Astrocyte (in vitro differentiated cells and primary cell): ENCODE measurements around the gene CHN2. TPM values are rescaled to one million over a fixed set of nuclear protein-coding genes. Genes with fewer than 3 reads are reported as not detected.

ENCODE experiments used
- DNase-seq: peaks from one replicate; pipeline ENCODE4 v3.0.0-alpha.2; 2010; ENCODE audit warnings: low read depth
- FAIRE-seq: peaks from 2 replicates; lab custom pipeline; 2011; peaks lifted over from hg19 to GRCh38; lab: Jason Lieb, UNC
- H2AFZ ChIP-seq: 2 replicates; pipeline ENCODE4 v1.6.0; 2012; ENCODE audit warnings: low read depth, low read length, inconsistent platforms
- H3K27ac ChIP-seq: 2 replicates; pipeline ENCODE4 v1.5.1; 2011; ENCODE audit warnings: low read depth, low read length, inconsistent platforms
- H3K27me3 ChIP-seq: 2 replicates; pipeline ENCODE4 v1.6.0; 2011; ENCODE audit warnings: low read length, inconsistent platforms; ENCODE audit not compliant: insufficient read depth
- H3K36me3 ChIP-seq: 2 replicates; pipeline ENCODE4 v1.5.1; 2011; ENCODE audit warnings: low read length, inconsistent platforms; ENCODE audit not compliant: insufficient read depth
- H3K4me1 ChIP-seq: 2 replicates; pipeline ENCODE4 v1.5.1; 2011; ENCODE audit warnings: low read length, inconsistent platforms; ENCODE audit not compliant: insufficient read depth
- H3K4me2 ChIP-seq: 2 replicates; pipeline ENCODE4 v1.6.0; 2012; ENCODE audit warnings: low read length, inconsistent platforms
- H3K4me3 ChIP-seq: 2 replicates; pipeline ENCODE4 v1.5.1; 2011; ENCODE audit warnings: low read depth, mild to moderate bottlenecking, low read length, inconsistent platforms; ENCODE audit not compliant: insufficient read depth
- H3K79me2 ChIP-seq: 2 replicates; pipeline ENCODE4 v1.6.0; 2012; ENCODE audit warnings: mild to moderate bottlenecking, low read length, inconsistent platforms; ENCODE audit not compliant: insufficient read depth
- H3K9ac ChIP-seq: 2 replicates; pipeline ENCODE4 v1.6.0; 2012; ENCODE audit warnings: mild to moderate bottlenecking, low read length, inconsistent platforms
- H3K9me3 ChIP-seq: 2 replicates; pipeline ENCODE4 v1.5.1; 2012; ENCODE audit warnings: low read depth, mild to moderate bottlenecking, low read length, inconsistent platforms; ENCODE audit not compliant: insufficient read depth
- H4K20me1 ChIP-seq: 2 replicates; pipeline ENCODE4 v1.6.0; 2012; ENCODE audit warnings: low read length, inconsistent platforms; ENCODE audit not compliant: insufficient read depth
- H3K27ac Mint-ChIP-seq: one replicate; pipeline ENCODE4 v1.8.0; 2021; ENCODE audit warnings: mild to moderate bottlenecking, mixed read lengths; ENCODE audit not compliant: unreplicated experiment
- H3K27me3 Mint-ChIP-seq: one replicate; pipeline ENCODE4 v1.8.0; 2021; ENCODE audit warnings: low read depth, mixed read lengths; ENCODE audit not compliant: unreplicated experiment
- H3K36me3 Mint-ChIP-seq: one replicate; pipeline ENCODE4 v1.8.0; 2021; ENCODE audit warnings: low read depth, mixed read lengths; ENCODE audit not compliant: unreplicated experiment
- H3K4me1 Mint-ChIP-seq: one replicate; pipeline ENCODE4 v1.8.0; 2021; ENCODE audit warnings: low read depth, mixed read lengths; ENCODE audit not compliant: unreplicated experiment
- H3K4me3 Mint-ChIP-seq: one replicate; pipeline ENCODE4 v1.8.0; 2021; ENCODE audit warnings: mild to moderate bottlenecking, moderate library complexity, mixed read lengths; ENCODE audit not compliant: unreplicated experiment
- H3K9me3 Mint-ChIP-seq: one replicate; pipeline ENCODE4 v1.8.0; 2021; ENCODE audit warnings: mild to moderate bottlenecking, mixed read lengths; ENCODE audit not compliant: unreplicated experiment
- EZH2 ChIP-seq: IDR thresholded peaks from 2 replicates; pipeline ENCODE4 v1.6.1; 2012; ENCODE audit warnings: mild to moderate bottlenecking, low read length, inconsistent platforms; ENCODE audit not compliant: insufficient read depth
- total RNA-seq: library from RNA; stranded (reverse); gene quantifications from 2 replicates; pipeline ENCODE4 v1.2.1, GENCODE V29; 2021
- TF ChIP-seq, protein P1 (sequence below): IDR thresholded peaks from 2 replicates; pipeline ENCODE4 v1.5.1; 2011; ENCODE audit warnings: low read depth, mild to moderate bottlenecking, inconsistent platforms, low read length, moderate library complexity; ENCODE audit not compliant: insufficient read depth

CHN2 gene
- total RNA-seq, 1 donor from 2014 or later = 2.5 TPM

DNA sequence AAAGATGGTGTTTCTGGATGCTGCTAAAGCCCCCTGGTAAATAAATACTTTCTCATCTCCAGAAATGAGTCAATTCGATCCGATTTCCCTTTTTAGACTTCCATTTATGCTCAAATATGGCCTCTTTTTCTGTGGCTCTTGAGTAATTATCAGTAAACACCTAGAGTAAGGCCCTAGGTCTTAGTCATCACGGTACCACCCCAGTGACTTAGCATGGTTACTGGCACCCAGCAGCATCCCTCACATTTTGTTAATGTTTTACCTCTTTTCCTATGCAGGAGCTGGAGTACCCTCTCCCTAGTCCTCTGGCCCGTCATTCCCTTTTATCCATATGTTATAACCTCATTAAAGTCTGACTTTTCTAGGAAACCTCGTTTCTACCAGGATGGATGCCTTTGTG is 19.5 kb downstream of the CHN2 start:
- Histone ChIP-seq H3K4me3 (no peak overlapping the region), H3K27ac (no peak overlapping the region), H3K4me1 (no peaks in the 10 kb centered on the region), H3K27me3 (peaks cover 2% of the 10 kb centered on the region), H3K4me2 (no peak overlapping the region), H4K20me1 (no peaks in the 10 kb centered on the region), H3K36me3 (no peaks in the 10 kb centered on the region), H3K9ac (no peak overlapping the region), H2AFZ (no peak overlapping the region), H3K79me2 (no peaks in the 10 kb centered on the region), H3K9me3 (no peaks in the 10 kb centered on the region)
- H3K27ac Mint-ChIP-seq = no peak overlapping the region
- no peak for DNase-seq
- no peaks in the 10 kb centered on the region for H3K4me1 Mint-ChIP-seq
- H3K9me3 Mint-ChIP-seq = no peaks in the 10 kb centered on the region
- no peak overlapping the region for H3K4me3 Mint-ChIP-seq
- TF ChIP-seq EZH2 = no peak
- TF ChIP-seq, protein P1, sequence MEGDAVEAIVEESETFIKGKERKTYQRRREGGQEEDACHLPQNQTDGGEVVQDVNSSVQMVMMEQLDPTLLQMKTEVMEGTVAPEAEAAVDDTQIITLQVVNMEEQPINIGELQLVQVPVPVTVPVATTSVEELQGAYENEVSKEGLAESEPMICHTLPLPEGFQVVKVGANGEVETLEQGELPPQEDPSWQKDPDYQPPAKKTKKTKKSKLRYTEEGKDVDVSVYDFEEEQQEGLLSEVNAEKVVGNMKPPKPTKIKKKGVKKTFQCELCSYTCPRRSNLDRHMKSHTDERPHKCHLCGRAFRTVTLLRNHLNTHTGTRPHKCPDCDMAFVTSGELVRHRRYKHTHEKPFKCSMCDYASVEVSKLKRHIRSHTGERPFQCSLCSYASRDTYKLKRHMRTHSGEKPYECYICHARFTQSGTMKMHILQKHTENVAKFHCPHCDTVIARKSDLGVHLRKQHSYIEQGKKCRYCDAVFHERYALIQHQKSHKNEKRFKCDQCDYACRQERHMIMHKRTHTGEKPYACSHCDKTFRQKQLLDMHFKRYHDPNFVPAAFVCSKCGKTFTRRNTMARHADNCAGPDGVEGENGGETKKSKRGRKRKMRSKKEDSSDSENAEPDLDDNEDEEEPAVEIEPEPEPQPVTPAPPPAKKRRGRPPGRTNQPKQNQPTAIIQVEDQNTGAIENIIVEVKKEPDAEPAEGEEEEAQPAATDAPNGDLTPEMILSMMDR = no peak
- FAIRE-seq = no peak
- H3K36me3 Mint-ChIP-seq = no peaks in the 10 kb centered on the region
- H3K27me3 Mint-ChIP-seq = peaks cover 3% of the 10 kb centered on the region

DNA sequence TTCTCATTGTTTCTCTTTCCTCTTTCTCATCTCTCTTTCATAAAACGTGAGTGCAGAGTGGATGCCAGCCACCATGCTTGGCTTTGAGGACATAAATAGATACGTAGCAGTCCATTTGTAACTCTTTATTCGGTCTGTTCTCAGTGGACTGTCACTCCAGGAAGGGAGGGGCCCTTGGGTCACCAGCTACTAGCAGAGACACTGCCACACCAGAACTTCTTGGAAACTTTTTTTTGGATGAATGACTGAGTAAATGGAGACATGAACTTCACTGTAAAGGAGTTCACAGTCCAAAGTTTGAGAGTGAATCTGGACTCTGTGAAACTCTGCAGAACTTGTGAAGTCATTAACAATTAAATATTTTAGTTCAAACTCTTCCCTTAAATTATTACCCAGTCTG is 20.2 kb downstream of the CHN2 start:
- no peak overlapping the region for H3K27ac Mint-ChIP-seq
- Histone ChIP-seq H4K20me1 (no peaks in the 10 kb centered on the region), H2AFZ (no peak overlapping the region), H3K27ac (no peak overlapping the region), H3K4me1 (no peaks in the 10 kb centered on the region), H3K9me3 (no peaks in the 10 kb centered on the region), H3K4me3 (no peak overlapping the region), H3K4me2 (no peak overlapping the region), H3K27me3 (peaks cover 2% of the 10 kb centered on the region), H3K9ac (no peak overlapping the region), H3K79me2 (no peaks in the 10 kb centered on the region), H3K36me3 (no peaks in the 10 kb centered on the region)
- H3K4me1 Mint-ChIP-seq = no peaks in the 10 kb centered on the region
- no peak overlapping the region for H3K4me3 Mint-ChIP-seq
- TF ChIP-seq EZH2 = no peak
- TF ChIP-seq, protein P1 = no peak
- DNase-seq = no peak
- no peaks in the 10 kb centered on the region for H3K36me3 Mint-ChIP-seq
- no peaks in the 10 kb centered on the region for H3K9me3 Mint-ChIP-seq
- no peak for FAIRE-seq
- peaks cover 3% of the 10 kb centered on the region for H3K27me3 Mint-ChIP-seq

DNA sequence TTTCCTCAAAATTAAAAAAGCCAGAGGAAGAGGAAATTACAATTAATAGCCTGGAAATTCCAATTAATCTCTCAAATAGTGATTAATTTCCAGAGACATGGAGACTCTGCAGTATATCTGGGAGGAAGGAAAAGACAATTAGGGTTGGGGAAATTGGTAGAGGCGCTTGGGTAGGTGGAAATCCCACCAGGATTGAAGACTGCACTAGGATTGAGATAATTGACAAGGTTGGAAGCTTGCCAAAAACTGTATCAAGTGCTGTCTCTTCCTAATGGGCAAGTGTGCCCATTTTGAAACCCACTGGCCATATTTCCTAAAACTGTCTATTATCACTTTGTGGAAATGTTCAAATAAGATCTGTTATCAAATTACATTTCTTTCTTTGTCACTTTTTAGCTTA is 21.6 kb downstream of the CHN2 start:
- Histone ChIP-seq H3K79me2 (no peaks in the 10 kb centered on the region), H3K4me3 (no peak overlapping the region), H4K20me1 (no peaks in the 10 kb centered on the region), H3K27ac (no peak overlapping the region), H2AFZ (no peak overlapping the region), H3K9ac (no peak overlapping the region), H3K4me1 (no peaks in the 10 kb centered on the region), H3K9me3 (no peaks in the 10 kb centered on the region), H3K4me2 (no peak overlapping the region), H3K36me3 (no peaks in the 10 kb centered on the region), H3K27me3 (peaks cover 2% of the 10 kb centered on the region)
- no peak for DNase-seq
- no peak overlapping the region for H3K4me3 Mint-ChIP-seq
- H3K9me3 Mint-ChIP-seq = peaks cover 1% of the 10 kb centered on the region
- peaks cover 3% of the 10 kb centered on the region for H3K27me3 Mint-ChIP-seq
- TF ChIP-seq, protein P1 = no peak
- TF ChIP-seq EZH2 = no peak
- H3K27ac Mint-ChIP-seq = no peak overlapping the region
- no peaks in the 10 kb centered on the region for H3K36me3 Mint-ChIP-seq
- H3K4me1 Mint-ChIP-seq = no peaks in the 10 kb centered on the region
- FAIRE-seq = no peak
